GM12801 (cell line): ENCODE data around the gene ADD3.

Experiments used
- TF ChIP-seq, protein P1 (sequence below): IDR thresholded peaks from one replicate; pipeline ENCODE4 v1.5.1; 2011; ENCODE audit warnings: control low read depth; ENCODE audit not compliant: insufficient read length; ENCODE audit errors: extremely low read depth

ADD3 gene

DNA sequence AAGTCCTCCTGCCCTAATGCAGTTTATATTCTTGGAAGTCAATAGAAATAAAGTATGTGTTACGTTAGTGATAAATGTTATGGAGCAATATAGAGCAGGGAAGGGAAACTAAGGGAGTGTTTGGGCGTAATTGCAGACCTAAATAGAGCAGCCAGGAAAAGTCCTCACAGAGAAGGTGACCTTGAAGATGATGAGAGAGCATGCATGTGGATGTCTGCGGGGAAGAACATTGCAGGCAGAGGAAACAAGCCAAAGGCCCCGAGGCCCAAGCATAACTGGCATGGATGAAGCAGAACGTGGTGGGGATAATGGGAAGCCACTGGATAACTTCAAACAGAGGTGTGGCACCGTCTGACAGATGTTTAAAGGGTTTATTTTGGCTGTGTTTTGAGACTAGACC lies 12.5 kb downstream of the ADD3 start:
- TF ChIP-seq, protein P1, sequence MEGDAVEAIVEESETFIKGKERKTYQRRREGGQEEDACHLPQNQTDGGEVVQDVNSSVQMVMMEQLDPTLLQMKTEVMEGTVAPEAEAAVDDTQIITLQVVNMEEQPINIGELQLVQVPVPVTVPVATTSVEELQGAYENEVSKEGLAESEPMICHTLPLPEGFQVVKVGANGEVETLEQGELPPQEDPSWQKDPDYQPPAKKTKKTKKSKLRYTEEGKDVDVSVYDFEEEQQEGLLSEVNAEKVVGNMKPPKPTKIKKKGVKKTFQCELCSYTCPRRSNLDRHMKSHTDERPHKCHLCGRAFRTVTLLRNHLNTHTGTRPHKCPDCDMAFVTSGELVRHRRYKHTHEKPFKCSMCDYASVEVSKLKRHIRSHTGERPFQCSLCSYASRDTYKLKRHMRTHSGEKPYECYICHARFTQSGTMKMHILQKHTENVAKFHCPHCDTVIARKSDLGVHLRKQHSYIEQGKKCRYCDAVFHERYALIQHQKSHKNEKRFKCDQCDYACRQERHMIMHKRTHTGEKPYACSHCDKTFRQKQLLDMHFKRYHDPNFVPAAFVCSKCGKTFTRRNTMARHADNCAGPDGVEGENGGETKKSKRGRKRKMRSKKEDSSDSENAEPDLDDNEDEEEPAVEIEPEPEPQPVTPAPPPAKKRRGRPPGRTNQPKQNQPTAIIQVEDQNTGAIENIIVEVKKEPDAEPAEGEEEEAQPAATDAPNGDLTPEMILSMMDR = no peak

DNA sequence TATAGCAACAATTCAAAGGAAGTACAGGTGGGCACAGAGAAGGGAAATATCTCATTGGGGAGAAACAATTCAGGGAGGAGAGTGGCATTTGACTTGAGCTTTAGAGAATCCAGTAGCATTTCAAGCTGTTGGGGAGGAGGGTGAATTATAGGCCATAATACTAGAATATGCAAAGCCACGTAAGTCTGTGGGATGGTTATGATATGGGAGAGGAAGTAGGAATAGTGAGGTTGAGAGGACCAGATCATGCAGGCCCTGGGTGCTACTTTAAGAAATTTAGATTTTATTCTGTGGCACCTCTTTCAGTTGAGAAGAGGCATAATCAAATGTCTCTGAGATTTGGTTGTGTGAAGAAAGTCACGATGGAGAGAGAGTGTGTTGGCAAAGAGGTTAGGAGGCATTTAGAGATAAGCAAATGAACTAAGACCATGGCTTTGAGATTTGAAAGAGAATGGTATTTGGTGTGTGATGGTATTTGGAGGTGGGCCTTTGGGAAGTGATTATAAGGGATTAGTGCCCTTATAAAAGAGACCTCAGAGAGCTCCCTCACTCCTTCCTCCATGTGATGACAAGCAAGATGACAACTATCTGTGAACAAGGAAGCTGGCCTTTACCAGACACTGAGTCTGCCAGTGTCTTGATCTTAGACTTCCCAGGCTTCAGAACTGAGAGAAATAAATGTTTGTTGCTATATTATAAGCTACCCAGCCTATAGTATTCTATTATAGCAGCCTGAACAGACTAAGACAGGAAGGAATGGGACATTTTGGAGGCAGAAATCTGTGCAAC lies 15.1 kb downstream of the ADD3 start:
- TF ChIP-seq, protein P1 = no peak

DNA sequence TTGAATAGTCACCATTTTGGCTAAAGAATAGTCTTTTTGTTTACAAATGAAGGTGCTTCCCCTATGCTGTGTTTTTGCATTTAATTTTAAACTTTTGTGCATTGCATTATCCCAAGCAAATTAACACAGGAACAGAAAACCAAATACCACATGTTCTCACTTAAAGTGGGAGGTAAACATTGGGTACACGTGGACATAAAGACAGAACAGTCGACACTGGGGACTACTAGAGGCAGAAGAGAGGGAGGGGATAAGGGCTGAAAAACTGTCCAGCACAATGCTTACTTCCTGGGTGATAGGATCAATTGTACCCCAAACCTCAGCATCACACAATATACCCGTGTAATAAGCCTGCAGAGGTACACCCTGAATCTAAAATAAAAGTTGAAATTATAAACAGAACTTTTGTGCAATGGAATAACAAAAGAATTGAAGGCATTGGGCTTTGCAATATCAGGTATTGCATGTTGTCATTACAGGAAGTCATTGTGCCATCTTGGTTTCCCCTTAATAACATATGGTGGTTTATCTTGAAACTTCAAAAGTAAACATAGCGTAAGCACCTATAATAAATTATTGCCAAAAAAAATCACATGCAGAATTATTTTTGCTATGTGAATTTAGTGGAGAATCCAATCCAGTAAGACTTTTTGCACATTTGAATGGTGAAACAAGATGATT lies 16.1 kb downstream of the ADD3 start:
- TF ChIP-seq, protein P1 = no peak

DNA sequence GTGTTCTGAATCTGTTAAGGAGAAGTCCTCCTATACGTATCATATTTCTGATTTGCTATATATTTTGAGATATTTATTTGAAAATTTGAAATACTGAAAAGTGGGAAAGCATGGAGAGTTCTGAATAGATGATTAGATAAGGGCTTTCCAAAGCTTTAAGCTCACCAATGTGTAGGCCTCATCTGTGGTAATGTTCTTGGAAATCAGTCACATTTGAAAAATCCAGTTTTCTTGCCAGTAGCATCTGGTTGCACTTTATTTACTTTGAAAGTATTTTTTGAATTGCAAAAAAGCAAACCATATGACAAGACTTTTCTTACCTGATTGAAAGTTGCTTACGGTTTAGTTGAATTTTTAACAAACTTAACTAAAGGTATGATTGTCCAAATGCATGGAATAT lies 21.7 kb downstream of the ADD3 start:
- TF ChIP-seq, protein P1 = no peak

DNA sequence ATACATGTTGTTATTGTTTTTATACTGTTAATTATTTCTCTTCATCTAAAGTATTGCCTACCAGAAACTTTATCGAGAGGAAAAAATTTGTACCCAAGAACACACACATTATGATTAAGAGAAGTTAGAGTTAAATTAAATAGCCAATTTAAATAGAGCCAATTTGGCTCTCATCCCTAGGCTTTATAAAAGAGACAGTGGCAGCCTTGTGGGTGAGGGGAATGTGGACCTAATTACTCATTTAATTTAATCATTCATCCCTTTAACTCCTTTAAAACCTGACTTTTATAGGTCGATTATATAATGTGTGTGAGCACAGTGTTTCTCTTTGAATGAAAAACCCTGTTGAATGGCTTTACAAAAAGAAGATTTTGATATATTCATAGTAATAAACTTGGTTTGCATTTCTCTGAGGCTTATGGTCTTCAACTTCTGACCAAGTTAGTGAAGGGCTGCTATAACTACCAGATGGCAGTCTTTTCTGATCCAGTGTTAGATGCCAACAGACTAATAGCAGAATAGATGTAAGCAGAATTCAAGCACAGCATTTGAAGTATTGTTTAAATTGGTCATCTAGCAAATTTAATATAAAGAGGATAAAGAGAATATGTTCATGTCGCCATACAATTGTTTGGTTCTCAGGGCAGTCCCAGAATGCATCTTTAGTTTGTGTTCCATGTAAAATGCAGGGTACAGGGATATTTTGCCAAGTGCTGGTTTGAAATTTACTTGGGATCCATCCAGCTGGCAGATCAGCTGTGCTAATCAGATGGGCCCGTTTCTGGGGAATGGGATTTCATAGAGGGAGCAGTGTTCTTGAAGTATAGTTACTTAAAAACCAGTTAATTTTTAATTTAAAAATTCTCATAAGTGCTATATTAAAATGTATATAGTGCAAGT lies 25.3 kb downstream of the ADD3 start:
- TF ChIP-seq, protein P1 = no peak

DNA sequence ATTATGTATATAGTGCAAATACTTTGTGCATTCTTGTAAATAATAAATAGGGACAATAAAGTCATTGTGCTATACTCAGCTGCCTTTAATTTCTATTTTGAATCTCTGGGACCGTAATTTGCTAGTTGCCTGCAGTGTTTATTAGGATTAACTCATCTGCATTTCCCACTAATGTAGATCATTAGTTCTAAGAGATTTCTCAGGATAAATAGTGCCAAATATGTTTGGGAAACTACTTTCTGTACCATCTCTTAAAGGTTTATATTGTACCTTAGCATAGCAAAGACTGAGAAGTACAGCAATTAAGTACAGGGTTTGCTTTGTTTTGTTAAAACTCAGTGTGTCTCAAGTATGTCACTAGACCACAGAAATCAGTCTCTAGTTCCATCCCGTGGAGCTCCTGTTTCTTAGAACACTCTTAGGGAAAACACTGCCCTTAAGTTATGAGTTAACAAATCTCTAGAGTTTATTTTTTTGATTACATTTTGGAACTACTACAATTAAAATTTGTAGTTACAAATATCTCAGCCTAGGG lies 26.0 kb downstream of the ADD3 start:
- TF ChIP-seq, protein P1 = no peak

DNA sequence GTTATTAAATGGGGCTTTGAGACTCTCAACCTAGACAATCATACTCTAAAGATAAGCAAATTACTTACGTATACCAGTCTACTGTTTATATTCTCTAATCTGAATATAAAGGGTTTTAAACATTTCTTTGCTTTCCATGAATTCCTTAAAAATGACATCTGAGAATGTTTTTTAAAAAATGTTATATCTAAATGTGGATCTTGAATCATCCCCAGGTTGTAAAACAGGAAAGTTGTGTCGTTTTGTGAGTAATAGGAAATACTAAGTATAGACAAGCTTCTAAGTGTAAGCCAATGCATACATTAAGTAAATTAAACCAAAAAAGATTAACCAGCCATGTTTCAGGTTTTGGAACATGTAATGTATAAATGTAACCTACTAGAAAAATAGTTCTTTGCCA lies 26.8 kb downstream of the ADD3 start:
- TF ChIP-seq, protein P1 = no peak
